SK-N-SH treated with all-trans-retinoic acid at 6 μM for 48 hours (cell line): ENCODE measurements around the gene CCDC69.

ENCODE experiments used
- ATAC-seq: fragments of 200-7000 bp; cut with Tn5 transposase; 3 replicates; pipeline ENCODE4 v1.9.1; 2020; ENCODE audit warnings: mild to moderate bottlenecking, moderate library complexity
- ARNTL ChIP-seq: fragments of 450-650 bp; formaldehyde crosslinking; IDR thresholded peaks from 2 replicates; pipeline ENCODE4 v1.5.0; 2020; ENCODE audit warnings: low read depth, mild to moderate bottlenecking, moderate library complexity, borderline replicate concordance
- BACH2 ChIP-seq: fragments of 250-450 bp; sonication (Bioruptor Pico); IDR thresholded peaks from 2 replicates; pipeline ENCODE4 v1.9.0; 2021; ENCODE audit warnings: mild to moderate bottlenecking, borderline replicate concordance
- CSDC2 ChIP-seq: fragments of 250-450 bp; sonication (Bioruptor Pico); IDR thresholded peaks from 2 replicates; pipeline ENCODE4 v1.5.0; 2020; ENCODE audit warnings: mild to moderate bottlenecking, moderate library complexity
- ESRRG ChIP-seq: fragments of 250-450 bp; sonication (Bioruptor Pico); IDR thresholded peaks from 2 replicates; pipeline ENCODE4 v1.6.1; 2021; ENCODE audit warnings: mild to moderate bottlenecking
- GLIS3 ChIP-seq: fragments of 250-450 bp; sonication (Bioruptor Pico); IDR thresholded peaks from 2 replicates; pipeline ENCODE4 v1.5.0; 2020; ENCODE audit warnings: mild to moderate bottlenecking, moderate library complexity
- ISL1 ChIP-seq: fragments of 250-450 bp; sonication (Bioruptor Pico); IDR thresholded peaks from 2 replicates; pipeline ENCODE4 v2.1.2; 2022; ENCODE audit warnings: mild to moderate bottlenecking, moderate library complexity
- OSR1 ChIP-seq: fragments of 250-450 bp; sonication (Bioruptor Pico); IDR thresholded peaks from 2 replicates; pipeline ENCODE4 v1.8.0; 2022; ENCODE audit warnings: moderate library complexity, mild to moderate bottlenecking, inconsistent platforms
- PPARA ChIP-seq: fragments of 250-450 bp; sonication (Bioruptor Pico); IDR thresholded peaks from 2 replicates; pipeline ENCODE4 v1.5.0; 2020; ENCODE audit warnings: mild to moderate bottlenecking, borderline replicate concordance
- RARB ChIP-seq: fragments of 250-450 bp; sonication (Bioruptor Pico); IDR thresholded peaks from 2 replicates; pipeline ENCODE4 v1.8.0; 2021; ENCODE audit warnings: mild to moderate bottlenecking, moderate library complexity
- SNAI2 ChIP-seq: fragments of 250-450 bp; sonication (Bioruptor Pico); IDR thresholded peaks from 2 replicates; pipeline ENCODE4 v1.5.0; 2020; ENCODE audit warnings: mild to moderate bottlenecking, moderate library complexity
- TCF4 ChIP-seq: fragments of 250-450 bp; sonication (Bioruptor Pico); IDR thresholded peaks from 2 replicates; pipeline ENCODE4 v1.8.0; 2021; ENCODE audit warnings: mild to moderate bottlenecking, moderate library complexity, borderline replicate concordance
- TOX ChIP-seq: fragments of 250-450 bp; sonication (Bioruptor Pico); IDR thresholded peaks from 2 replicates; pipeline ENCODE4 v1.8.0; 2021; ENCODE audit warnings: mild to moderate bottlenecking, moderate library complexity, borderline replicate concordance
- ZFP3 ChIP-seq: fragments of 250-450 bp; sonication (Bioruptor Pico); IDR thresholded peaks from 2 replicates; pipeline ENCODE4 v1.5.0; 2020; ENCODE audit warnings: mild to moderate bottlenecking, moderate library complexity
- ZFP30 ChIP-seq: fragments of 450-650 bp; formaldehyde crosslinking; IDR thresholded peaks from 2 replicates; pipeline ENCODE4 v1.5.0; 2022; ENCODE audit warnings: mild to moderate bottlenecking, moderate library complexity
- ZNF565 ChIP-seq: fragments of 450-650 bp; formaldehyde crosslinking; conservative IDR thresholded peaks from 2 replicates; pipeline ENCODE4 v1.5.0; 2020; ENCODE audit warnings: low read depth, mild to moderate bottlenecking, moderate library complexity
- ZNF70 ChIP-seq: fragments of 450-650 bp; formaldehyde crosslinking; IDR thresholded peaks from 2 replicates; pipeline ENCODE4 v1.5.0; 2020; ENCODE audit warnings: mild to moderate bottlenecking, moderate library complexity
- TF ChIP-seq, protein P1 (sequence below): fragments of 250-450 bp; sonication (Bioruptor Pico); IDR thresholded peaks from 2 replicates; pipeline ENCODE4 v1.8.0; 2020; ENCODE audit warnings: mild to moderate bottlenecking, moderate library complexity, borderline replicate concordance
- TF ChIP-seq, protein P2 (sequence below): fragments of 250-450 bp; sonication (Bioruptor Pico); IDR thresholded peaks from 2 replicates; pipeline ENCODE4 v1.5.0; 2020; ENCODE audit warnings: mild to moderate bottlenecking, moderate library complexity
- TF ChIP-seq, protein P3 (sequence below): fragments of 250-450 bp; sonication (Bioruptor Pico); IDR thresholded peaks from 2 replicates; pipeline ENCODE4 v1.8.0; 2021; ENCODE audit warnings: low read depth, mild to moderate bottlenecking, moderate library complexity, borderline replicate concordance
- TF ChIP-seq, protein P4 (sequence below): fragments of 250-450 bp; sonication (Bioruptor Pico); IDR thresholded peaks from 2 replicates; pipeline ENCODE4 v1.5.1; 2021; ENCODE audit warnings: mild to moderate bottlenecking, moderate library complexity
- TF ChIP-seq, protein P5 (sequence below): fragments of 250-450 bp; sonication (Bioruptor Pico); IDR thresholded peaks from 2 replicates; pipeline ENCODE4 v1.5.1; 2020; ENCODE audit warnings: low read depth, mild to moderate bottlenecking, moderate library complexity

The CCDC69 gene

DNA sequence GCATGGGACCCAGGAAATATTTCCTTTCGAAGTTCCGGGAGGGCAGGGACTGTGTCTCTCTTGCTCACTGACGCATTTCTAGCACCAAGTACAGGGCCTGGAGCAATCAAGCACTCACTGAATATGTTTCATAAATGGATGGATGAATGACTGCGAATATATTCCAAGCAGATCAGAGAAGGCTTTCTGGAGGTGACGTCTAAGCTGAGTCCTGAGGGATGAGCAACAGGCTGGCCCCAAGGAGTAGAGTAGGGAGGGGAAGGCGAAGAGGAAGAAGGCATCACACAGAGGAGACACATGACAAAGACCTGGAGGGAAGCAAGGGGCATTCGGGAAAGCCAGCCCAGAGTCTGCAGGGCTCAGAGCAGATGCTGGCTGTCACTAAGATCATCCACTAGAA lies 80.2 kb downstream of the CCDC69 start:
- TF ChIP-seq, protein P1, sequence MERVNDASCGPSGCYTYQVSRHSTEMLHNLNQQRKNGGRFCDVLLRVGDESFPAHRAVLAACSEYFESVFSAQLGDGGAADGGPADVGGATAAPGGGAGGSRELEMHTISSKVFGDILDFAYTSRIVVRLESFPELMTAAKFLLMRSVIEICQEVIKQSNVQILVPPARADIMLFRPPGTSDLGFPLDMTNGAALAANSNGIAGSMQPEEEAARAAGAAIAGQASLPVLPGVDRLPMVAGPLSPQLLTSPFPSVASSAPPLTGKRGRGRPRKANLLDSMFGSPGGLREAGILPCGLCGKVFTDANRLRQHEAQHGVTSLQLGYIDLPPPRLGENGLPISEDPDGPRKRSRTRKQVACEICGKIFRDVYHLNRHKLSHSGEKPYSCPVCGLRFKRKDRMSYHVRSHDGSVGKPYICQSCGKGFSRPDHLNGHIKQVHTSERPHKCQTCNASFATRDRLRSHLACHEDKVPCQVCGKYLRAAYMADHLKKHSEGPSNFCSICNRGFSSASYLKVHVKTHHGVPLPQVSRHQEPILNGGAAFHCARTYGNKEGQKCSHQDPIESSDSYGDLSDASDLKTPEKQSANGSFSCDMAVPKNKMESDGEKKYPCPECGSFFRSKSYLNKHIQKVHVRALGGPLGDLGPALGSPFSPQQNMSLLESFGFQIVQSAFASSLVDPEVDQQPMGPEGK (CRISPR knock-in tag), result no peak
- no peak for TF ChIP-seq ZFP3 (CRISPR knock-in tag)
- no peak for TF ChIP-seq RARB (CRISPR knock-in tag)
- no peak for TF ChIP-seq OSR1 (CRISPR knock-in tag)
- no peak for TF ChIP-seq GLIS3
- no peak for TF ChIP-seq PPARA (CRISPR knock-in tag)
- TF ChIP-seq, protein P2, sequence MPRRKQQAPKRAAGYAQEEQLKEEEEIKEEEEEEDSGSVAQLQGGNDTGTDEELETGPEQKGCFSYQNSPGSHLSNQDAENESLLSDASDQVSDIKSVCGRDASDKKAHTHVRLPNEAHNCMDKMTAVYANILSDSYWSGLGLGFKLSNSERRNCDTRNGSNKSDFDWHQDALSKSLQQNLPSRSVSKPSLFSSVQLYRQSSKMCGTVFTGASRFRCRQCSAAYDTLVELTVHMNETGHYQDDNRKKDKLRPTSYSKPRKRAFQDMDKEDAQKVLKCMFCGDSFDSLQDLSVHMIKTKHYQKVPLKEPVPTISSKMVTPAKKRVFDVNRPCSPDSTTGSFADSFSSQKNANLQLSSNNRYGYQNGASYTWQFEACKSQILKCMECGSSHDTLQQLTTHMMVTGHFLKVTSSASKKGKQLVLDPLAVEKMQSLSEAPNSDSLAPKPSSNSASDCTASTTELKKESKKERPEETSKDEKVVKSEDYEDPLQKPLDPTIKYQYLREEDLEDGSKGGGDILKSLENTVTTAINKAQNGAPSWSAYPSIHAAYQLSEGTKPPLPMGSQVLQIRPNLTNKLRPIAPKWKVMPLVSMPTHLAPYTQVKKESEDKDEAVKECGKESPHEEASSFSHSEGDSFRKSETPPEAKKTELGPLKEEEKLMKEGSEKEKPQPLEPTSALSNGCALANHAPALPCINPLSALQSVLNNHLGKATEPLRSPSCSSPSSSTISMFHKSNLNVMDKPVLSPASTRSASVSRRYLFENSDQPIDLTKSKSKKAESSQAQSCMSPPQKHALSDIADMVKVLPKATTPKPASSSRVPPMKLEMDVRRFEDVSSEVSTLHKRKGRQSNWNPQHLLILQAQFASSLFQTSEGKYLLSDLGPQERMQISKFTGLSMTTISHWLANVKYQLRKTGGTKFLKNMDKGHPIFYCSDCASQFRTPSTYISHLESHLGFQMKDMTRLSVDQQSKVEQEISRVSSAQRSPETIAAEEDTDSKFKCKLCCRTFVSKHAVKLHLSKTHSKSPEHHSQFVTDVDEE (CRISPR knock-in tag), result no peak
- no peak for TF ChIP-seq ISL1 (CRISPR knock-in tag)
- no peak for TF ChIP-seq ZFP30
- ATAC-seq, result no peak

DNA sequence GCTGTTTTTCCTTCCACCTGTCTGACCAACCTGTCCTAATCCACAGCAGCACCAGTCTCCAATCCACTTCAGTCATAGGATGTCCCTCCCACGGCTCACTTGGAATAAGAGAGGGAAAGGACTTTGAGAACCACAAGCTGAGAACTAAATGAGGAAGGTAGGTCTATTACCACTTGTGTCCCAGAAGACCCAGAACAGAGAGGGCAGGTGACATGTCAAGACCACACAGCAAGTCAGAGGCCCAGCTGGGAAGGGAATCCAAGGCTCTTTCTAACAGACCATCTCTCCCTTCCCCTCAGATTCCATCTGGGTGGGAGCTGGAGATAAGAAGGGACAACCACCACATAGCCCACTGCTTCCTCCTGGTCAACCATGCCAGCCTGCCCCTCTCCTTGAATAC lies 81.0 kb downstream of the CCDC69 start:
- TF ChIP-seq, protein P1 (CRISPR knock-in tag), result no peak
- TF ChIP-seq ARNTL (CRISPR knock-in tag) (no peak), BACH2 (no peak), TOX (CRISPR knock-in tag) (no peak)
- ATAC-seq, result no peak

DNA sequence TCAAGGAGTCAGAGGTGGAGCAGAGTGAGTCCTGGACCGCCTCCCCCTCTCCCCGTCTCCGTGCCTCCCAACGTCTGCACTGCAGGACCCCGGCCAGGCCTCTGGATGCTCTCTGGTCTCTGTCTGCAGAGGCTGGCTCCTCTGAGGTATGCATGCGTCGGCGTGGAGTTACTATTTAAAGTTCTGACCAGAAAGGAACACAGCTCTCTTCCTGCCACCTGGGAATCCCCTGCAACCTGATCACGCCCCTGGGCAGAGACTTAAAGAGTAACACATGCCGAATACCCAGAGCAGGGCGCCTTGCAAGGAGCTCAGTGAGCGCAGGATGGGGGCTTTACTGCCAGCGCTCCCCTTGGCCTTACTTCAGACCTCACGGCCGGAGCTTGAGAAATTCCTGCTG lies 82.4 kb downstream of the CCDC69 start:
- ATAC-seq, result peak; percentile 77
- TF ChIP-seq SNAI2 (CRISPR knock-in tag), result no peak
- no peak for TF ChIP-seq PPARA (CRISPR knock-in tag)
- no peak for TF ChIP-seq TOX (CRISPR knock-in tag)
- TF ChIP-seq BACH2, result no peak
- TF ChIP-seq ZNF70 (CRISPR knock-in tag), result no peak
- TF ChIP-seq TCF4 (CRISPR knock-in tag), result no peak
- TF ChIP-seq ARNTL (CRISPR knock-in tag), result no peak
- no peak for TF ChIP-seq ZFP30
- TF ChIP-seq ESRRG (CRISPR knock-in tag), result no peak
- TF ChIP-seq, protein P3, sequence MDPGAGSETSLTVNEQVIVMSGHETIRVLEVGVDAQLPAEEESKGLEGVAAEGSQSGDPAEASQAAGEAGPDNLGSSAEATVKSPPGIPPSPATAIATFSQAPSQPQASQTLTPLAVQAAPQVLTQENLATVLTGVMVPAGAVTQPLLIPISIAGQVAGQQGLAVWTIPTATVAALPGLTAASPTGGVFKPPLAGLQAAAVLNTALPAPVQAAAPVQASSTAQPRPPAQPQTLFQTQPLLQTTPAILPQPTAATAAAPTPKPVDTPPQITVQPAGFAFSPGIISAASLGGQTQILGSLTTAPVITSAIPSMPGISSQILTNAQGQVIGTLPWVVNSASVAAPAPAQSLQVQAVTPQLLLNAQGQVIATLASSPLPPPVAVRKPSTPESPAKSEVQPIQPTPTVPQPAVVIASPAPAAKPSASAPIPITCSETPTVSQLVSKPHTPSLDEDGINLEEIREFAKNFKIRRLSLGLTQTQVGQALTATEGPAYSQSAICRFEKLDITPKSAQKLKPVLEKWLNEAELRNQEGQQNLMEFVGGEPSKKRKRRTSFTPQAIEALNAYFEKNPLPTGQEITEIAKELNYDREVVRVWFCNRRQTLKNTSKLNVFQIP (CRISPR knock-in tag), result no peak
- no peak for TF ChIP-seq ISL1 (CRISPR knock-in tag)
- TF ChIP-seq, protein P2 (CRISPR knock-in tag), result no peak
- TF ChIP-seq, protein P4, sequence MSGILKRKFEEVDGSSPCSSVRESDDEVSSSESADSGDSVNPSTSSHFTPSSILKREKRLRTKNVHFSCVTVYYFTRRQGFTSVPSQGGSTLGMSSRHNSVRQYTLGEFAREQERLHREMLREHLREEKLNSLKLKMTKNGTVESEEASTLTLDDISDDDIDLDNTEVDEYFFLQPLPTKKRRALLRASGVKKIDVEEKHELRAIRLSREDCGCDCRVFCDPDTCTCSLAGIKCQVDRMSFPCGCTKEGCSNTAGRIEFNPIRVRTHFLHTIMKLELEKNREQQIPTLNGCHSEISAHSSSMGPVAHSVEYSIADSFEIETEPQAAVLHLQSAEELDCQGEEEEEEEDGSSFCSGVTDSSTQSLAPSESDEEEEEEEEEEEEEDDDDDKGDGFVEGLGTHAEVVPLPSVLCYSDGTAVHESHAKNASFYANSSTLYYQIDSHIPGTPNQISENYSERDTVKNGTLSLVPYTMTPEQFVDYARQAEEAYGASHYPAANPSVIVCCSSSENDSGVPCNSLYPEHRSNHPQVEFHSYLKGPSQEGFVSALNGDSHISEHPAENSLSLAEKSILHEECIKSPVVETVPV (CRISPR knock-in tag), result no peak
- TF ChIP-seq ZNF565, result no peak
- no peak for TF ChIP-seq GLIS3
- TF ChIP-seq RARB (CRISPR knock-in tag), result no peak
- TF ChIP-seq CSDC2 (CRISPR knock-in tag), result no peak
- TF ChIP-seq, protein P5, sequence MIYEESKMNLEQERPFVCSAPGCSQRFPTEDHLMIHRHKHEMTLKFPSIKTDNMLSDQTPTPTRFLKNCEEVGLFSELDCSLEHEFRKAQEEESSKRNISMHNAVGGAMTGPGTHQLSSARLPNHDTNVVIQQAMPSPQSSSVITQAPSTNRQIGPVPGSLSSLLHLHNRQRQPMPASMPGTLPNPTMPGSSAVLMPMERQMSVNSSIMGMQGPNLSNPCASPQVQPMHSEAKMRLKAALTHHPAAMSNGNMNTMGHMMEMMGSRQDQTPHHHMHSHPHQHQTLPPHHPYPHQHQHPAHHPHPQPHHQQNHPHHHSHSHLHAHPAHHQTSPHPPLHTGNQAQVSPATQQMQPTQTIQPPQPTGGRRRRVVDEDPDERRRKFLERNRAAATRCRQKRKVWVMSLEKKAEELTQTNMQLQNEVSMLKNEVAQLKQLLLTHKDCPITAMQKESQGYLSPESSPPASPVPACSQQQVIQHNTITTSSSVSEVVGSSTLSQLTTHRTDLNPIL (CRISPR knock-in tag), result no peak
